H9 (cell line): ENCODE measurements around the gene HIPK2. TPM values are rescaled to one million over a fixed set of nuclear protein-coding genes. Genes with fewer than 3 reads are reported as not detected.

Source experiments
- DNase-seq: peaks from one replicate; pipeline ENCODE4 v3.0.0-alpha.2; 2017
- H2AFZ ChIP-seq: one replicate; pipeline ENCODE4 v1.6.1; 2013; ENCODE audit warnings: mild to moderate bottlenecking, low read length, control low read depth, moderate library complexity
- H2AK5ac ChIP-seq: 2 replicates; pipeline ENCODE4 v1.6.1; 2013; ENCODE audit warnings: low read length, control low read depth, mixed read lengths; ENCODE audit not compliant: insufficient read length
- H2BK120ac ChIP-seq: one replicate; pipeline ENCODE4 v1.6.1; 2013; ENCODE audit warnings: low read depth, mild to moderate bottlenecking, low read length, control low read depth, inconsistent platforms; ENCODE audit not compliant: poor library complexity, severe bottlenecking
- H2BK12ac ChIP-seq: 2 replicates; pipeline ENCODE4 v1.6.1; 2013; ENCODE audit warnings: low read length, control low read depth, mixed read lengths, low read depth; ENCODE audit not compliant: insufficient read length
- H2BK15ac ChIP-seq: 2 replicates; pipeline ENCODE4 v1.6.1; 2013; ENCODE audit warnings: low read depth, low read length, control low read depth
- H2BK20ac ChIP-seq: one replicate; pipeline ENCODE4 v1.6.1; 2013; ENCODE audit warnings: low read depth, mild to moderate bottlenecking, low read length, control low read depth, inconsistent platforms; ENCODE audit not compliant: poor library complexity, severe bottlenecking
- H2BK5ac ChIP-seq: 2 replicates; pipeline ENCODE4 v1.6.1; 2013; ENCODE audit warnings: low read length, control low read depth, mixed read lengths; ENCODE audit not compliant: insufficient read length
- H3K14ac ChIP-seq: 2 replicates; pipeline ENCODE4 v1.6.1; 2013; ENCODE audit warnings: low read length, control low read depth; ENCODE audit not compliant: insufficient read depth
- H3K18ac ChIP-seq: 2 replicates; pipeline ENCODE4 v1.6.1; 2013; ENCODE audit warnings: low read depth, mild to moderate bottlenecking, mixed read lengths, low read length, control low read depth; ENCODE audit not compliant: insufficient read length
- H3K23ac ChIP-seq: 2 replicates; pipeline ENCODE4 v1.6.1; 2013; ENCODE audit warnings: low read length, control low read depth, mixed read lengths, low read depth; ENCODE audit not compliant: insufficient read length
- H3K23me2 ChIP-seq: 2 replicates; pipeline ENCODE4 v1.6.1; 2013; ENCODE audit warnings: low read depth, mild to moderate bottlenecking, mixed read lengths, low read length, control low read depth; ENCODE audit not compliant: insufficient read length, poor library complexity, severe bottlenecking
- H3K27ac ChIP-seq: 2 replicates; pipeline ENCODE4 v1.5.1; 2013; ENCODE audit warnings: low read length, control low read depth, mixed read lengths, low read depth; ENCODE audit not compliant: insufficient read length
- H3K27me3 ChIP-seq: 2 replicates; pipeline ENCODE4 v1.6.1; 2013; ENCODE audit warnings: low read length, control low read depth, inconsistent platforms; ENCODE audit not compliant: insufficient read depth
- H3K4ac ChIP-seq: 2 replicates; pipeline ENCODE4 v1.6.1; 2013; ENCODE audit warnings: low read depth, mild to moderate bottlenecking, control low read depth, inconsistent platforms, low read length, moderate library complexity
- H3K4me1 ChIP-seq: 2 replicates; pipeline ENCODE4 v1.6.1; 2013; ENCODE audit warnings: low read length, control low read depth, inconsistent platforms; ENCODE audit not compliant: insufficient read depth
- H3K4me2 ChIP-seq: 2 replicates; pipeline ENCODE4 v1.6.1; 2013; ENCODE audit warnings: low read length, control low read depth, mixed read lengths; ENCODE audit not compliant: insufficient read length, insufficient read depth
- H3K56ac ChIP-seq: 2 replicates; pipeline ENCODE4 v1.6.1; 2013; ENCODE audit warnings: low read depth, mild to moderate bottlenecking, mixed read lengths, low read length, control low read depth; ENCODE audit not compliant: insufficient read length
- H3K79me1 ChIP-seq: 2 replicates; pipeline ENCODE4 v1.6.1; 2013; ENCODE audit warnings: low read depth, mild to moderate bottlenecking, moderate library complexity, low read length, control low read depth, inconsistent platforms; ENCODE audit not compliant: insufficient read depth, poor library complexity, severe bottlenecking
- H3K79me2 ChIP-seq: 2 replicates; pipeline ENCODE4 v1.6.1; 2013; ENCODE audit warnings: low read length, control low read depth, inconsistent platforms; ENCODE audit not compliant: insufficient read depth
- H3K9ac ChIP-seq: 2 replicates; pipeline ENCODE4 v1.6.1; 2013; ENCODE audit warnings: low read length, control low read depth, mixed read lengths; ENCODE audit not compliant: insufficient read length; ENCODE audit errors: extremely low read depth
- H3K9me3 ChIP-seq: one replicate; pipeline ENCODE4 v1.6.1; 2013; ENCODE audit warnings: low read depth, low read length, inconsistent platforms; ENCODE audit not compliant: control insufficient read depth
- H3T11ph ChIP-seq: one replicate; pipeline ENCODE4 v1.6.1; 2013; ENCODE audit warnings: mild to moderate bottlenecking, low read length, control low read depth, inconsistent platforms
- H4K20me1 ChIP-seq: one replicate; pipeline ENCODE4 v1.6.1; 2013; ENCODE audit not compliant: control insufficient read depth, insufficient read length, insufficient read depth
- H4K5ac ChIP-seq: 2 replicates; pipeline ENCODE4 v1.6.1; 2013; ENCODE audit warnings: low read depth, mild to moderate bottlenecking, mixed read lengths, low read length, control low read depth; ENCODE audit not compliant: insufficient read length
- H4K8ac ChIP-seq: replicated peaks from 2 replicates; pipeline ENCODE4 v1.6.1; 2013; ENCODE audit warnings: low read length, control low read depth, mixed read lengths, low read depth; ENCODE audit not compliant: insufficient read length
- H4K91ac ChIP-seq: 2 replicates; pipeline ENCODE4 v1.6.1; 2013; ENCODE audit warnings: low read depth, mild to moderate bottlenecking, moderate library complexity, mixed read lengths, low read length, control low read depth; ENCODE audit not compliant: insufficient read length
- H3K27ac Mint-ChIP-seq, 3 experiments: 2 replicates in 2 of 3; 3 replicates in 1 of 3; pipeline ENCODE4 v1.8.0; 2020 to 2021; ENCODE audit warnings: mixed read lengths in 3 of 3, mild to moderate bottlenecking in 1 of 3, moderate library complexity in 1 of 3
- H3K27me3 Mint-ChIP-seq: 2 replicates; pipeline ENCODE4 v1.8.0; 2021; ENCODE audit warnings: low read depth, mild to moderate bottlenecking, moderate library complexity, mixed read lengths
- H3K36me3 Mint-ChIP-seq, 3 experiments: 2 replicates in 2 of 3; 3 replicates in 1 of 3; pipeline ENCODE4 v1.8.0; 2020 to 2021; ENCODE audit warnings: low read depth in 3 of 3, mixed read lengths in 3 of 3; ENCODE audit not compliant: insufficient read depth in 1 of 3
- H3K4me1 Mint-ChIP-seq, 2 experiments: 2 replicates each; pipeline ENCODE4 v1.8.0; 2020; ENCODE audit warnings: mixed read lengths in 2 of 2
- H3K4me3 Mint-ChIP-seq, 2 experiments: 2 replicates in 1 of 2; 3 replicates in 1 of 2; pipeline ENCODE4 v1.8.0; 2020 to 2021; ENCODE audit warnings: mild to moderate bottlenecking in 2 of 2, mixed read lengths in 2 of 2, moderate library complexity in 1 of 2
- H3K9me3 Mint-ChIP-seq, 2 experiments: 2 replicates in 1 of 2; 3 replicates in 1 of 2; pipeline ENCODE4 v1.8.0; 2020; ENCODE audit warnings: mild to moderate bottlenecking in 2 of 2, mixed read lengths in 2 of 2, moderate library complexity in 1 of 2
- WGBS: extraction: QIAGEN DNeasy Blood & Tissue Kit; methylation state at CpG from one replicate; pipeline ENCODE4 v1.1.7; 2013; ENCODE audit warnings: missing lambda C conversion rate, low lambda C conversion rate, mixed read lengths; ENCODE audit not compliant: insufficient read length; ENCODE audit errors: extremely low coverage; 5-methylcytosine and 5-hydroxymethylcytosine counted together
- total RNA-seq: library from RNA; stranded (reverse); gene quantifications from 2 replicates; pipeline ENCODE4 v1.2.1, GENCODE V29; 2021
- TF ChIP-seq, protein P1 (sequence below): fragments of 200-600 bp; sonication (generic); conservative IDR thresholded peaks from 3 replicates; pipeline ENCODE4 v1.8.0; 2021; ENCODE audit warnings: antibody characterized with exemption, mild to moderate bottlenecking

The HIPK2 gene
- total RNA-seq, 1 experiment from 2014 or later, result 21.9 TPM

DNA sequence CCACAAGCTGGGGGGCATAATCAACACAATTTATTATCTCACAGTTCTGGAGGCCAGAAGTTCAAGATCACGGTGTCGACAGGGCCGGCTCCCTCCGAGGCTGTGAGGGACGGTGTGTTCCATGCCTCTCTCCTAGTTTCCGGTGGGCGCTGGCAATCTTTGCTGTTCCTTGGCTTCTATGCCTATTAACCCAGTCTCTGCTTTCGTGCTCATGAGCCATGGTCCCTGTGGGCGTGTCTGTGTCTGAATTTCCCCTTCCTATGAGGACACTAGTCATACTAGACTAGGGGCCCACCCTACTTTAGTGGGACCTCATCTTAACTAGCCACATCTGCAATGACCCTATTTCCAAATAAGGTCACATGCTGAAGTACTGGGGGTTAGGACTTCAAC lies 29.4 kb downstream of the HIPK2 start:
- H3K4me1 Mint-ChIP-seq, result peaks cover 24% of the 10 kb centered on the region in 2 experiments
- H3K27ac Mint-ChIP-seq, result no peak overlapping the region
- no peak overlapping the region for H3K14ac ChIP-seq
- no peak overlapping the region for H3K4ac ChIP-seq
- no peak overlapping the region for H4K8ac ChIP-seq
- no peak overlapping the region for H2BK5ac ChIP-seq
- no CpG with 5 or more reads among the region's 9 CpGs for WGBS
- no peaks in the 10 kb centered on the region for H3K79me1 ChIP-seq
- TF ChIP-seq, protein P1, sequence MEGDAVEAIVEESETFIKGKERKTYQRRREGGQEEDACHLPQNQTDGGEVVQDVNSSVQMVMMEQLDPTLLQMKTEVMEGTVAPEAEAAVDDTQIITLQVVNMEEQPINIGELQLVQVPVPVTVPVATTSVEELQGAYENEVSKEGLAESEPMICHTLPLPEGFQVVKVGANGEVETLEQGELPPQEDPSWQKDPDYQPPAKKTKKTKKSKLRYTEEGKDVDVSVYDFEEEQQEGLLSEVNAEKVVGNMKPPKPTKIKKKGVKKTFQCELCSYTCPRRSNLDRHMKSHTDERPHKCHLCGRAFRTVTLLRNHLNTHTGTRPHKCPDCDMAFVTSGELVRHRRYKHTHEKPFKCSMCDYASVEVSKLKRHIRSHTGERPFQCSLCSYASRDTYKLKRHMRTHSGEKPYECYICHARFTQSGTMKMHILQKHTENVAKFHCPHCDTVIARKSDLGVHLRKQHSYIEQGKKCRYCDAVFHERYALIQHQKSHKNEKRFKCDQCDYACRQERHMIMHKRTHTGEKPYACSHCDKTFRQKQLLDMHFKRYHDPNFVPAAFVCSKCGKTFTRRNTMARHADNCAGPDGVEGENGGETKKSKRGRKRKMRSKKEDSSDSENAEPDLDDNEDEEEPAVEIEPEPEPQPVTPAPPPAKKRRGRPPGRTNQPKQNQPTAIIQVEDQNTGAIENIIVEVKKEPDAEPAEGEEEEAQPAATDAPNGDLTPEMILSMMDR, result no peak
- H3K9me3 ChIP-seq, result no peaks in the 10 kb centered on the region
- H3K4me3 Mint-ChIP-seq, result no peak overlapping the region
- H3K27ac ChIP-seq, result no peak overlapping the region
- H3K79me2 ChIP-seq, result no peaks in the 10 kb centered on the region
- no peak overlapping the region for H4K5ac ChIP-seq
- no peak overlapping the region for H2BK12ac ChIP-seq
- H3K4me2 ChIP-seq, result no peak overlapping the region
- peaks cover 4% of the 10 kb centered on the region; the same call in 1 of the 2 replicates for H3K27me3 Mint-ChIP-seq
- no peak overlapping the region for H3K23ac ChIP-seq
- no peak overlapping the region for H2BK120ac ChIP-seq
- H3K4me1 ChIP-seq, result no peaks in the 10 kb centered on the region; the same call in 1 of the 2 replicates
- no peak overlapping the region for H2BK20ac ChIP-seq
- no peaks in the 10 kb centered on the region for H4K20me1 ChIP-seq
- DNase-seq, result no peak
- H3K9ac ChIP-seq, result no peak overlapping the region
- H3K23me2 ChIP-seq, result no peaks in the 10 kb centered on the region
- no peak overlapping the region for H2AK5ac ChIP-seq
- no peak overlapping the region for H4K91ac ChIP-seq
- H3K36me3 Mint-ChIP-seq, result no peaks in the 10 kb centered on the region
- no peaks in the 10 kb centered on the region for H3K27me3 ChIP-seq
- H2BK15ac ChIP-seq, result no peak overlapping the region
- no peaks in the 10 kb centered on the region for H3K9me3 Mint-ChIP-seq
- no peak overlapping the region for H3K56ac ChIP-seq
- H3K18ac ChIP-seq, result no peak overlapping the region
- no peak overlapping the region for H2AFZ ChIP-seq
- no peak overlapping the region for H3T11ph ChIP-seq
